ENCODE measurements around the gene TREML4.

Gene TREML4

GRCh38 chr6:41222045-41222444 is 6.1 kb upstream of the TREML4 start:
- no peak for DNase-seq (ENCODE audit: low spot score)
- TF ChIP-seq CTCF (IDR thresholded peaks at IDR 0.05; ENCODE audit: extremely low read depth, missing control alignments) = no peak

- no peak for DNase-seq (ENCODE audit: low spot score)
- no peak for TF ChIP-seq CTCF (IDR thresholded peaks at IDR 0.05; ENCODE audit: extremely low read depth, missing control alignments)
Measured at GRCh38 chr6:41222513-41222912, 5.6 kb upstream of the TREML4 start.

GRCh38 chr6:41224800-41225199 is 3.3 kb upstream of the TREML4 start:
- DNase-seq (ENCODE audit: low spot score) = no peak
- TF ChIP-seq CTCF (IDR thresholded peaks at IDR 0.05; ENCODE audit: extremely low read depth, missing control alignments) = no peak

- no peak for TF ChIP-seq CTCF (IDR thresholded peaks at IDR 0.05; ENCODE audit: extremely low read depth, missing control alignments)
- DNase-seq (ENCODE audit: low spot score) = no peak
Measured at GRCh38 chr6:41226752-41227151, 1.4 kb upstream of the TREML4 start.

GRCh38 chr6:41228616-41229015 is 467 bp downstream of the TREML4 start:
- no peak for DNase-seq (ENCODE audit: low spot score)
- no peak for TF ChIP-seq CTCF (IDR thresholded peaks at IDR 0.05; ENCODE audit: extremely low read depth, missing control alignments)

GRCh38 chr6:41229721-41230120 is 1.6 kb downstream of the TREML4 start:
- TF ChIP-seq CTCF (IDR thresholded peaks at IDR 0.05; ENCODE audit: extremely low read depth, missing control alignments) = no peak
- DNase-seq (ENCODE audit: low spot score) = no peak

GRCh38 chr6:41231246-41231645 is 3.1 kb downstream of the TREML4 start:
- TF ChIP-seq CTCF (IDR thresholded peaks at IDR 0.05; ENCODE audit: extremely low read depth, missing control alignments) = no peak
- no peak for DNase-seq (ENCODE audit: low spot score)

Data from GM20000 (cell line).